Coronary artery (tissue), 2 donors: ENCODE data around the gene MARK3.

ENCODE experiments used
- DNase-seq: peaks from one replicate; pipeline ENCODE4 v3.0.0-alpha.2; 2017; ENCODE audit warnings: low spot score
- H3K27ac ChIP-seq, 2 donors: fragments of 200-600 bp; sonication (generic); one replicate each; pipeline ENCODE4 v1.5.1; 2016 to 2019
- H3K4me3 ChIP-seq: fragments of 200-600 bp; sonication (generic); 2 replicates; pipeline ENCODE4 v1.5.1; 2016; ENCODE audit warnings: mild to moderate bottlenecking, moderate library complexity
- TF ChIP-seq, protein P1 (sequence below): fragments of 200-600 bp; sonication (generic); IDR thresholded peaks from one replicate; pipeline ENCODE4 v1.5.1; 2019; ENCODE audit warnings: antibody characterized with exemption

Gene MARK3

DNA sequence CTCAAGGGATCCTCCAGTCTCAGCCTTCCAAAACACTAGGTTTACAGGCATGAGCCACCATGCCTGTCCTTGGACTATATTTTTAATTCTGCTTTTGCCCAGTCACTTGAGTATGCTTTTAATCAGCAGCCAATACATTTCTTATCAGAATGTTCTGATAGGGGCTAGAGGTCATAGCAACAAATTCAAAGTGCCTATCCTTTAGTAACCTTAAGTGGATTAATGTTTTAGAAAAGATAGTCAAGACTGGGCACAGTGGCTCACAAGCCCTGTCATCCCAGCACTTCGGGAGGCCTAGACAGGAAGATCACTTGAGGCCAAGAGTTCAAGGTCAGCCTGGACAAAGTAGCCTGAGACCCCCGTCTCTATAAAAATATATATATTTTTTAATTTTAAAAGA lies 100.3 kb downstream of the MARK3 start:
- no peak for DNase-seq
- Histone ChIP-seq H3K4me3 (no peak overlapping the region), H3K27ac (no peak overlapping the region)
- TF ChIP-seq, protein P1, sequence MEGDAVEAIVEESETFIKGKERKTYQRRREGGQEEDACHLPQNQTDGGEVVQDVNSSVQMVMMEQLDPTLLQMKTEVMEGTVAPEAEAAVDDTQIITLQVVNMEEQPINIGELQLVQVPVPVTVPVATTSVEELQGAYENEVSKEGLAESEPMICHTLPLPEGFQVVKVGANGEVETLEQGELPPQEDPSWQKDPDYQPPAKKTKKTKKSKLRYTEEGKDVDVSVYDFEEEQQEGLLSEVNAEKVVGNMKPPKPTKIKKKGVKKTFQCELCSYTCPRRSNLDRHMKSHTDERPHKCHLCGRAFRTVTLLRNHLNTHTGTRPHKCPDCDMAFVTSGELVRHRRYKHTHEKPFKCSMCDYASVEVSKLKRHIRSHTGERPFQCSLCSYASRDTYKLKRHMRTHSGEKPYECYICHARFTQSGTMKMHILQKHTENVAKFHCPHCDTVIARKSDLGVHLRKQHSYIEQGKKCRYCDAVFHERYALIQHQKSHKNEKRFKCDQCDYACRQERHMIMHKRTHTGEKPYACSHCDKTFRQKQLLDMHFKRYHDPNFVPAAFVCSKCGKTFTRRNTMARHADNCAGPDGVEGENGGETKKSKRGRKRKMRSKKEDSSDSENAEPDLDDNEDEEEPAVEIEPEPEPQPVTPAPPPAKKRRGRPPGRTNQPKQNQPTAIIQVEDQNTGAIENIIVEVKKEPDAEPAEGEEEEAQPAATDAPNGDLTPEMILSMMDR: no peak

DNA sequence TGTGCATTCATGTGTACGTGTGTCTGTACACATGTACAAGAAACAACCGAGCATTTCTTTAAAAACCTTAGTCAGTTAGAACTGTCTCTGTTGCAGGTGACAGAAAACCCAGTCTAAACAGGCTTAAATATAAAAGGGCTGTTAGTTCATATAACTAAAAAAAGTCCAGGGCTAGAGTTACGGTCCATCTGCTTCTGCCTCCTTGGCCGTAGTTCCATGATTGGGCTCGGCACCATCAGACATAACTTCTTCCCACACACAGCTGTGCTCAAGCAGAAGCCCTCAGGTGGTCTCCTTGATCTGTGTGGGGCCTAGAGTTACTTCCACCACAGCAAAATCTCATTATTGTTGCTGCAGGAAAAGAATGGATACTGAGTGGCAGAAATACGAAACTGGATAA lies 102.9 kb downstream of the MARK3 start:
- TF ChIP-seq, protein P1: no peak
- Histone ChIP-seq H3K27ac (no peak overlapping the region), H3K4me3 (no peak overlapping the region)
- DNase-seq: no peak

DNA sequence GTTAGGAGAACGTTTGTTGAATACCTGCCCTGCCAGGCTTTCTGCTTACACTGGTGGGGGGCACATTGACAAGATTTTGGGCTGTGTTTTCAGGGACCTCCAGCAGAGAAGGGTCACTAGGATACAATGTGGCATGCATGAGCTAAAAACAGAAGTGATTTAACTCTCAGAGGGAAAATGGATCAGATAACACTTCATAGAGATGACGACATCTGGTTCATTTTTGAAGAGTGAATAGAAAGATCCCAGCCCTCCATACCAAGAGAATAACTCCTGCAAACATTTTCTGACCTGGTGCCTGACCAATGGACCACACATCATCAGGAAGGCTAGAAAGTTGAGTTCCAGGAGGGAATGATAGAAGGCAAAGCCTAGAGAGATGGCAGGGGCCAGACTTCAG lies 103.7 kb downstream of the MARK3 start:
- TF ChIP-seq, protein P1: no peak
- no peak overlapping the region for H3K4me3 ChIP-seq
- DNase-seq: no peak
- H3K27ac ChIP-seq: no peak overlapping the region

DNA sequence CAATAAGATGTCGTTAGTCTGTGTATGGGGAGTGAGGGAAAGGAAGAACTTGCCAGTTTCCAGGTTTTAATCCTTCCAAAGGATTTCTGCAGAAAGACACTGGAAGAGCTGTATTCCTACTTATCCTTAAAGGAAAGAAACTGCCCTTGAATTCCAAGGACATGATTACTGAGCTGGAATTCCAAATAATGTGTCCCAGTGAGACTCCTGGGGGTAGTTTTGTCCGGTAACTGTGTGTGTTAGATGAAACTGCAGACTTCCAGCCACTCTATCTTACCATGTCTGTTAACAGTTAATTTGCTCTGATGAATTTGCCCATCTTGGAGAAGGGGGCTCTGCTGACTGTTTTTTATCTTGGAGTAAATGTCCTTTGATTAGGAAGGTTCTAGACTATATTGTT lies 104.4 kb downstream of the MARK3 start:
- Histone ChIP-seq H3K4me3 (no peak overlapping the region), H3K27ac (no peak overlapping the region)
- TF ChIP-seq, protein P1: no peak
- DNase-seq: no peak

DNA sequence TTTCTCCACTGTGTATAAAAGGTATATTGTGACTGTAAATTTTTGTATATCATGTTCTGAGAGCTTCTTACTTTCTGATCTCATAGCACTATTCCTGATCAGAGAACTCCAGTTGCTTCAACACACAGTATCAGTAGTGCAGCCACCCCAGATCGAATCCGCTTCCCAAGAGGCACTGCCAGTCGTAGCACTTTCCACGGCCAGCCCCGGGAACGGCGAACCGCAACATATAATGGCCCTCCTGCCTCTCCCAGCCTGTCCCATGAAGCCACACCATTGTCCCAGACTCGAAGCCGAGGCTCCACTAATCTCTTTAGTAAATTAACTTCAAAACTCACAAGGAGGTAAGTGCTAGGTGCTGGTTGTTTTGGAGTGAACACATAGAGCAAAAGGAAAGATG lies 106.5 kb downstream of the MARK3 start:
- DNase-seq: no peak
- TF ChIP-seq, protein P1: no peak
- no peak overlapping the region for H3K4me3 ChIP-seq
- H3K27ac ChIP-seq: no peak overlapping the region

DNA sequence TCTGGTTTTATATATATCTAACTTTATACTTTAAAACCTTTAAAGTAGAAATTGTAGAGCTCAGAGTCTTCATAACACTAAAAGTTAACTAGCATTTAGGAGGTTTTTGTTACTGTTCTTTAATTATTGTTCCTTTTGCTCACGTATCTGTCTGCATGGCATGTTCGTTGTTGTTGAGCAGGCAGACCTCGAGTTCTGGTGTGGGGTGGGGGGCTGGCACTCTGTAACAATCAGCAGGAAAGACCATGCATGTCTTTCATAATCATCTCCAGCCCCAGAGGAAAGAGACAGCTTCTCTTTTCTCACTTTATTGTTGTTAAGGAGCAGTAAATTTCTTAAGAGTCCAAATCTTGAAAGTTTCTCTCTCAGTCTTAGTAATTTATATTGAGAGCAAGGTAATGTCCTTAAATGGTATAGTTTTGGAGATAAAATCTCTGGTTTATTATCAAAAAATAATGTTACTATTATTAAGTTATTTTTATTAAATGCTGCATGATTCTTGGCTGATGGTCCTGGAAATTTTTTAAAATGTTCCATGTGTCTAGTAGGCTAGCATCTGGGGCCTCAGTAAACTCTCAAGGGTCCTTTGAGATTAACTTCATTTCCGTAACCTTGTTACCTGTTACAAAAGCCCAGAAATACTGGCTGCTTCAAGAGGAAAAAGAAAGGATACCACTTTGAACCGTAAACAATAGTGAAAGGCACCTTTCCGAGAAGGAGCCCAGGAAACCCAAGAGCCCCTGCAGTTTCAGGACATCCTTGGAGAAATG lies 107.1 kb downstream of the MARK3 start:
- Histone ChIP-seq H3K4me3 (no peak overlapping the region), H3K27ac (peak overlapping the region in 1 of 2 donors; percentile 67)
- TF ChIP-seq, protein P1: no peak
- DNase-seq: no peak

DNA sequence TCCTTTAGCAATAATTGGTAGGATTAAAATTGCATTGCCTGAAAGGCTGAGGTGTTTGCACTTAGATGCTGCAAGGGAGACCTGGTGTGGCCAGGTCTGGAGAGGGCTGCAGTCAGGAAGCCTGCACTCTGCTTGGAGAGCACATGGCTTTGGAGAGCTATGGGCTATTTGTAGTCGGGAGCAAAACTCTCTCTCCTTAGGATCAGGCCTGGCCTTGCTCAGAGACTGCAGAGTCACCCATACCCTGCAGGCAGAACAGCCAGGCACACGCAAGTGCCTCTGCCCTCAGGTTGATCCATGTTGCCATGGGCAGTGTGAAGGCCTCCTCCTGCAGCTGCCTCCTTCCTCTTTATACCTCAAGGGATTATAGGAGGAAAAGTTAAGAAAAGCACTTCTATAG lies 110.6 kb downstream of the MARK3 start:
- TF ChIP-seq, protein P1: no peak
- Histone ChIP-seq H3K27ac (no peak overlapping the region), H3K4me3 (no peak overlapping the region)
- no peak for DNase-seq
